T-helper 2 cell (primary cell): ENCODE measurements around the gene RNF44.
"Not testable (repeated sequence)": the region's sequence is repeated elsewhere in the genome, so short reads cannot be mapped to it uniquely, and the experiment has no call there.

Experiments used
- DNase-seq, 5 experiments: peaks; one replicate each; pipeline versions ENCODE4 v3.0.0 to v3.0.0-alpha.2; 2012 to 2022

Gene RNF44

DNA sequence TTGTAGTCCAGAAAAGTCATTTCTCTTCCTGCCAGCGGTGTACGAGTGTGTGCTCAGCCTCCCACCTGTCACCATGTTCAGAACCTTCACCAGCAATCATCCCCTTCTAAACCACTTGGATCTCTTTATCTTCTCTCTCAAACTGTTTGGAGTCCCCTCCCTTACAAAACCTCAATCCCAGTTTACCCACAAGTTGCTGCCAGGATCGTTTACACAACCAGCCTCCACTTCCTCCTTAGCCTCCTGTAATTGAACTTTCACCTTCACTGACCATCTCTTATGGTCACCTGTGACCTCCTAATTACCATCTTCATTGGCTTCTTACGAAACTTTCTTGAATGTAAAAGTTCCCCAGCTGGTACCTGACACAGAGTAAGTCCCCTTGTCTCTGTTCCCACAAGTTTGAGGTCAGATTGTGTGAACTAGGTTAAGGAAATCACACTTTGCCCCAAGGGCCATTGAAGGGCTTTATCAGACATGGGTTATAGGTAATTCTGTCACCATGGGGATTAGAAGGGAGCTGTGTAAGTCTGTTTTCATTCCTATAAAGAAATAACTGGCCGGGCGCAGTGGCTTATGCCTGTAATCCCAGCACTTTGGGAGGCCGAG, 20.0 kb downstream of the RNF44 start:
- DNase-seq = peak in 2 of 5 experiments; percentile 42 to 54

DNA sequence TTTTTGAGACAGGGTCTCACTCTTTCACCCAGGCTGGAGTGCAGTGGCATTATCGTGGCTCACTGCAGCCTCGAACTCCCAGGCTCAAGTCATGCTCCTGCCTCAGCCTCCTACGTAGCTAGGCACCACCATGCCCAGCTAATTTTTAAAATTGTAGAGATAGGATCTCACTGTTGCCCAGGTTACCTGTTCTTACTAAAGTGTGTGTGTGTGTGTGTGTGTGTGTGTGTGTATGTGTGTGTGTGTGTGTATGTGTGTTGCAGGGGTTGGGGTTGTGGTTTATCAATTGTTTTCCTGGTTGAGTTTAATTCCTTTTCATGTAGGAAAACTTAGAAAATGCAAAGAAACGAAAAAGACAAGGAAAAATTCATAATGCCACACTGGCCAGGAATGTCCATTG, 21.8 kb downstream of the RNF44 start:
- DNase-seq = peak in 1 of 5 experiments; percentile 76

DNA sequence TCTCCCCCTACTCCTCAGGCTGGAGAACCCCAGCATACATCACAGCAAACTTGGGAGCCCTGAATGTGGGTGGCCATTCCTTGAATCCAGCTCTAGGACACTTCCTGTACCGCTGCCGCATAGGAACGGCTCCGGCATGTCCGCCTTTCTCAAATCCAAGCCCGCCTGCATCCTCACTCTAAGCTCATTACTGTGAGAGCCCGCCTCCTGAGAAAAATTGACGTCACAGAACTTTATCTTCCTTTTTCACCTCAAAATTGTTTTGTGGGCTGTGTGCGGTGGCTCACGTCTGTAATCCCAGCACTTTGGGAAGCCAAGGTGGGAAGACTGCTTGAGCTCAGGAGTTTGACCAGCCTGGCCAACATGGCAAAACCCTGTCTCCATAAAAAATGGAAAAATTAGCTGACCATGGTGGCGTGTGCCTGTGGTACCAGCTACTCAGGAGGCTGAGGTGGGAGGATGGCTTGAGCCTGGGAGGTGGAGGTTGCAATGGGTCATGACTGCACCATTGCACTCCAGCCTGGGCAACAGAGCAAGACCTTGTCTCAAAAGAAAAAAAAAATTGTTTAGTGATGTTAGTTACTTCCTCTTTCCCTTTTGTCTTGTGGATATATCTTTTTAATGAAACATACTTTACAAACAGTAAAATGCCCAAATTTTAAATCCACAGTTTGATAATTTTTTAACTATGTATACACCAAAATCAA, 22.8 kb downstream of the RNF44 start:
- DNase-seq = no peak

GRCh38 chr5:176513788-176514187, 23.4 kb downstream of the RNF44 start:
- no peak for DNase-seq

DNA sequence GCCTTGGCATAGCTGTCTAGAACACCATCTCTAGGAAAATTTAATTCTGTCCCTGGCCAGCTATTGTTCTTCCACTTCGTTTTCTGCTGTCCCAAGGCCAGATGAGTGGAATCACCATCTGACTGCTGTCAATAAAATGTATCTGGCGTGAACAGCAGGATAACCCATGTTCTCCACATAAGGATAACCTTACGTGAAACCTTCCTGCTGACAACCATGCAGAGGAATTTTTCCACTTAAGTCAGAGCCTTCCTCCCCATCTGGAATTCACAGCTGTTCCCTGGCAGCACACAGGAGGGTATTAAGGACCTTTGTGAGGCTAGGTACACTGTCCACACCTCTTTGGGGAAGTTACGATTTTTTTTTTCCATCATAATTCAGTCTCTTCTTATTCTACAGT, 28.6 kb downstream of the RNF44 start:
- DNase-seq = no peak

- DNase-seq = no peak
Observed at GRCh38 chr5:176507911-176508310, 29.3 kb downstream of the RNF44 start.

- no peak for DNase-seq
Observed at GRCh38 chr5:176503496-176503895, 33.7 kb downstream of the RNF44 start.

GRCh38 chr5:176501333-176501732, 35.9 kb downstream of the RNF44 start:
- no peak for DNase-seq

GRCh38 chr5:176500511-176500910, 36.7 kb downstream of the RNF44 start:
- no peak for DNase-seq

DNA sequence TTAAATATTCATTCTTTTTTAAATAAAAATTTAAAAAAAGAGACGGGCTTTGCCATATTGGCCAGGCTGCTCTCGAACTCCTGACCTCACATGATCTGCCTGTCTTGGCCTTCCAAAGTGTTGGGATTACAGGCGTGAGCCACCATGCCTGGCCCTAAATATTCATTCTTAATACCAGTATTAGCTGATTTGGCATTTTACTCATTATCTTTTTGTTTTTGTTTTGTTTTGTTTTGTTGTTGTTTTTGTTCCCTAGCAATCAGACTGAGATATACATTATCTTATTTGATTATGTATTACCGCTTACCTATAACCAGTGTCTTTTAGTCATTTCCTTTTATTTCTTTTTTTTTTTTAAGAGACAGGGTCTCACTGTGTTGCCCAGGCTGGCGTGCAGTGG, 37.9 kb downstream of the RNF44 start:
- no peak for DNase-seq

DNA sequence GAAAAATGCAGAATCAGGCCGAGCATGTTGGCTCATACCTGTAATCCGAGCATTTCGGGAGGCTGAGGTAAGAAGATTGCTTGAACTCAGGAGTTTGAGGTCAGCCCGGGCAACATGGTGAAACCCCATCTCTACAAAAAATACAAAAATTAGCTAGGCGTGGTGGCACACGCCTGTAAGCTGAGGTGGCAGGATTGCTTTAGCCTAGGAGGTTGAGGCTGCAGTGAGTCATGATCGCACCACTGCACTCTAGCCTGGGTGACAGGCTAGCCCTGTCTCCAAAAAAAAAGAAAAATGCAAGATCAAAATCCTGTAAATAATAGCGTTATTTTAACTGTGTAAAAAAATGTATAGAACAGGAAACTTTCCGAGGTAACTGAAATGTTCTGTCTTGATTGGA, 39.4 kb downstream of the RNF44 start:
- no peak for DNase-seq

- DNase-seq = no peak
Observed at GRCh38 chr5:176492431-176492830, 44.8 kb downstream of the RNF44 start.

DNA sequence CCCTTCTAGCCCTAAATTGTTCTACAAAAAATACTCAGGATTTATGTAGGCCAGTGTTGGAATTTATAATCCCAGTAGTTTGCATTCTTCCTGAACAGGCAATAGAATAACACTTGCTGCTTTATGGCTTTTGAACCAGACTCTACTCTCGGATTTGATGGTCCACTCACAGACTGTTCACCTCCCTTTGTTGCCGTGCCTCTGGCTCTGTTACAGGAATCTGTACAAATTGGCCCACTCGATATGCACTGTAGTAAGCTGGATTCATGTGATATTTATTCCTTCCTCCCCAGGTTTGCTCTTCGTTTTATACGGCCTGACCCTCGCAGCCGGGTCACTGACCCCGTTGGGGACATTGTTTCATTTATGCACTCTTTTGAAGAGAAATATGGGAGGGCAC, 45.3 kb downstream of the RNF44 start:
- DNase-seq = no peak

- no peak for DNase-seq
Observed at GRCh38 chr5:176491101-176491502, 46.1 kb downstream of the RNF44 start.

DNA sequence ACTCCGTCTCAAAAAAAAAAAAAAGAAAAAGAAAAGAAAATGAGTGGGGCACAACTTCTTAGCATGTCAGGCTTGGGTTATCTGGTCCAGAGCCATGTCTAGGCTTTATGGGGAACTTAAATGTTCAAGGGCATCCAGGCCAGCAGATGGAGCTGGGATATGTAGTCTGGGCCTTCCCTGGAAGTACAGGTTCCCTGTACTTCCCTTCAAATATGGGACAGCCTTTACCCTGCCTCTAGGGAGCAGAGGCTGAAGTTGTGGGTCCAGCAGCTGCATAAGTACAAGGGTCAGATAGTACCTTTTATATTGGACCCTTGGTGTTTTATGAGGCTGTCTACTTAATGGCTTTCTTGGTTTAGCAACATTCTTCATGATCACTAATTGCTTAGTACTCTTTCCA, 46.9 kb downstream of the RNF44 start:
- DNase-seq = no peak

- DNase-seq = peak in 1 of 5 experiments; percentile 50
Observed at GRCh38 chr5:176489077-176489476, 48.1 kb downstream of the RNF44 start.

- not testable (repeated sequence) for DNase-seq
Observed at GRCh38 chr5:176487160-176487559, 50.0 kb downstream of the RNF44 start.

DNA sequence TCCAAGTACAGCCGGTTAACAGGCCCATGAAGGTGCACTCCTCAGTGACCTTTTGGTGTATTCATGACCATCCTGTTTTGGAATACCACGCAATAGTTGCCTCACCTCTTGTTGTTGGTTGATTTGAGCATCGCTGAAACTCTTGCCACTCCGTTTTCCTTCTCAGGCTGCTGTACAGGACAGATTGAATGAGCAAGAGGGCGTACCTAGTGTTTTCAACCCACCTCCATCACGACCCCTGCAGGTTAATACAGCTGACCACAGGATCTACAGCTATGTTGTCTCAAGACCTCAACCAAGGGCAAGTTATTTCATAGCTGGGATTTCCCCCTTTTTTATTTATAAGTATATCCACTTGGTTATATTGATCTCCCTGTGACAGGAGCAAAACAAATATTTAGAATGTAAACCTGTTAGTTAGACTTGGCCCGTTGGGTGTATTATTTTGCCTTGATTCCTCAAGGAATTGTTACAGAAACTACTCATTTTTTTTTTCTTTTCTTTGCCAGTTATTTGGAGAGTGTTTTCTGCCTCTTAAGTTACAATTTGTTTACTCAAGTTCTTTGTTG, 50.9 kb downstream of the RNF44 start:
- DNase-seq = no peak

DNA sequence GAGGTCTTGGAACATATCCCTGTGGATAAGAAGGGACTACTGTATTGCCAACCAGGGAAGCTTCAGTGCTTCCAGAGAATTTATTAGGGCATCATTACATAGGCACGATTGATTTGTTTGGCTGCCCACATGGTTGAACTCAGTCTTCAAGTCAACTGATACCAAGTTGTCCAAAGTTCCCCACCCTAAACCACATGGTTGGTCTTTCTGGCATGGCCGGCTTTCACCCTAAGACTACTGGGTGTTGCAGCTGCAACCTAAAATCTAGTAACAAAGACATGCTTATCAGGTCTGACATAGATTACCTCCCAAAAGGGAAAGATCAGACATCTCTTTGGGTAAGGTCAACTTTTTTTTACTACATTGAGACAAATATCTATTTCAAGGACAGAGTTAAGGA, 52.0 kb downstream of the RNF44 start:
- DNase-seq = no peak

- DNase-seq = peak in 1 of 5 experiments; percentile 42
Observed at GRCh38 chr5:176481711-176482110, 55.5 kb downstream of the RNF44 start.
